ENCODE measurements around the gene ZNF541.

Gene ZNF541

GRCh38 chr19:47545061-47545948 is 27.6 kb downstream of the ZNF541 start:
- DNase-seq (ENCODE audit: low read depth): no peak

- no peak for DNase-seq (ENCODE audit: low read depth)
These were observed 28.5 kb downstream of the ZNF541 start for GRCh38 chr19:47544476-47544875.

- DNase-seq (ENCODE audit: low read depth): no peak
These were observed 28.9 kb downstream of the ZNF541 start for GRCh38 chr19:47544075-47544474.

- no peak for DNase-seq (ENCODE audit: low read depth)
These were observed 30.9 kb downstream of the ZNF541 start for GRCh38 chr19:47542030-47542475.

- no peak for DNase-seq (ENCODE audit: low read depth)
These were observed 31.4 kb downstream of the ZNF541 start for GRCh38 chr19:47541518-47541917.

GRCh38 chr19:47540748-47541147 is 32.2 kb downstream of the ZNF541 start:
- no peak for DNase-seq (ENCODE audit: low read depth)

GRCh38 chr19:47539747-47540311 is 33.1 kb downstream of the ZNF541 start:
- no peak for DNase-seq (ENCODE audit: low read depth)

GRCh38 chr19:47538812-47539211 is 34.1 kb downstream of the ZNF541 start:
- no peak for DNase-seq (ENCODE audit: low read depth)

GRCh38 chr19:47537493-47537892 is 35.5 kb downstream of the ZNF541 start:
- no peak for DNase-seq (ENCODE audit: low read depth)

GRCh38 chr19:47534628-47535027 is 38.3 kb downstream of the ZNF541 start:
- no peak for DNase-seq (ENCODE audit: low read depth)

GRCh38 chr19:47531640-47532387 is 41.1 kb downstream of the ZNF541 start:
- no peak for DNase-seq (ENCODE audit: low read depth)

- DNase-seq (ENCODE audit: low read depth): no peak
These were observed 43.8 kb downstream of the ZNF541 start for GRCh38 chr19:47529018-47529742.

- no peak for DNase-seq (ENCODE audit: low read depth)
These were observed 46.1 kb downstream of the ZNF541 start for GRCh38 chr19:47526798-47527197.

GRCh38 chr19:47523473-47523872 is 49.5 kb downstream of the ZNF541 start:
- DNase-seq (ENCODE audit: low read depth): no peak

Data from stimulated activated CD8-positive, alpha-beta memory T cell treated with anti-CD3 and anti-CD28 coated beads, Interleukin-15, amount 100 ng/mL, for 1 hour (primary cell).